Hepatocyte (in vitro differentiated cells): ENCODE measurements around the gene PLXDC1. TPM values are rescaled to one million over a fixed set of nuclear protein-coding genes. Genes with fewer than 3 reads are reported as not detected.

Source experiments
- DNase-seq: peaks from one replicate; pipeline ENCODE4 v3.0.0-alpha.2; 2016; ENCODE audit warnings: low spot score
- H2AFZ ChIP-seq: fragments of 200-600 bp; sonication (generic); 2 replicates; pipeline ENCODE4 v1.6.0; 2016; ENCODE audit warnings: antibody characterized with exemption, mild to moderate bottlenecking
- H3K27ac ChIP-seq: fragments of 200-600 bp; sonication (generic); 2 replicates; pipeline ENCODE4 v1.5.1; 2016; ENCODE audit warnings: mild to moderate bottlenecking
- H3K27me3 ChIP-seq: fragments of 200-600 bp; sonication (generic); 2 replicates; pipeline ENCODE4 v1.6.1; 2016
- H3K36me3 ChIP-seq: fragments of 200-600 bp; sonication (generic); replicated peaks from 2 replicates; pipeline ENCODE4 v1.5.1; 2016; ENCODE audit warnings: low read depth; ENCODE audit not compliant: insufficient read depth
- H3K4me1 ChIP-seq: fragments of 200-600 bp; sonication (generic); 2 replicates; pipeline ENCODE4 v1.5.1; 2016; ENCODE audit warnings: mild to moderate bottlenecking, moderate library complexity; ENCODE audit not compliant: insufficient read depth
- H3K4me2 ChIP-seq: fragments of 200-600 bp; sonication (generic); 2 replicates; pipeline ENCODE4 v1.6.0; 2016
- H3K4me3 ChIP-seq: fragments of 200-600 bp; sonication (generic); 2 replicates; pipeline ENCODE4 v1.5.1; 2016; ENCODE audit warnings: mild to moderate bottlenecking
- H3K79me2 ChIP-seq: fragments of 200-600 bp; sonication (generic); 2 replicates; pipeline ENCODE4 v1.6.0; 2017; ENCODE audit warnings: mild to moderate bottlenecking
- H3K9me2 ChIP-seq: fragments of 200-600 bp; sonication (generic); replicated peaks from 2 replicates; pipeline ENCODE4 v1.6.0; 2017; ENCODE audit warnings: mild to moderate bottlenecking; ENCODE audit not compliant: insufficient read depth
- H3K9me3 ChIP-seq: fragments of 200-600 bp; sonication (generic); 2 replicates; pipeline ENCODE4 v1.5.1; 2016; ENCODE audit warnings: low read depth, mild to moderate bottlenecking
- H4K20me1 ChIP-seq: fragments of 200-600 bp; sonication (generic); 2 replicates; pipeline ENCODE4 v1.6.0; 2016; ENCODE audit warnings: mild to moderate bottlenecking; ENCODE audit not compliant: insufficient read depth, poor library complexity, severe bottlenecking
- EZH2 ChIP-seq: fragments of 200-600 bp; sonication (generic); IDR thresholded peaks from 2 replicates; pipeline ENCODE4 v1.6.1; 2016; ENCODE audit warnings: antibody characterized with exemption, mild to moderate bottlenecking, borderline replicate concordance
- EZH2phosphoT487 ChIP-seq: fragments of 200-600 bp; sonication (generic); IDR thresholded peaks from one replicate; pipeline ENCODE4 v1.6.1; 2018; ENCODE audit warnings: antibody characterized with exemption, mild to moderate bottlenecking, low read depth, moderate library complexity; ENCODE audit not compliant: unreplicated experiment, severe bottlenecking
- WGBS: methylation state at CpG from one replicate; pipeline ENCODE4 v1.1.6; 2016; ENCODE audit warnings: low lambda C conversion rate; ENCODE audit errors: missing lambda C conversion rate; 5-methylcytosine and 5-hydroxymethylcytosine counted together
- polyA plus RNA-seq: library from polyadenylated mRNA; unstranded; fragments of >200 nt; fragmentation: Nextera tagmentation; extraction: Ambion mirVana; gene quantifications from 2 replicates; pipeline ENCODE4 v1.2.1, GENCODE V29; 2016
- total RNA-seq: library from RNA; depleted of rRNA; stranded (reverse); fragments of >200 nt; gene quantifications from 2 replicates; pipeline ENCODE4 v1.2.3, GENCODE V29; 2014
- TF ChIP-seq, protein P1 (sequence below): fragments of 200-600 bp; sonication (generic); IDR thresholded peaks from 2 replicates; pipeline ENCODE4 v1.5.1; 2016; ENCODE audit warnings: antibody characterized with exemption, mild to moderate bottlenecking; ENCODE audit not compliant: poor library complexity

Gene PLXDC1
- total and polyA plus RNA-seq, 2 experiments from 2014 or later, result 3.9 to 4.1 TPM

DNA sequence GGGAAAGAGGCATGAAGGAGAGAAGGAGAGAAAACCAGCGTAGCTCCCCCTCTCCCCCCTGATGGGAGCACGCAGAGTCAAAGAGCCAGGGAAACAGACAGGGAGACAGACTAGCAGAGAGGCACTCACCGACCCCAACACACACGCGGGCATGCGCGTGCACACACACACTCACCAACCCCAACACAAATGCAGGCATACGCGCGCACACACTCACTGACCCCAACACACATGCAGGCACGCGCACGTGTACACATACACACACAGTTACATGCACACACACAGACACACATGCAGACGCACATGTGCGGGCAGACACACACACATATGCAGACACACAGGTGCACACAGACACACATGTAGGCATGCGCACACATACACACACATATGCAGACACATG, 41.5 kb upstream of the PLXDC1 start:
- Histone ChIP-seq H3K4me1 (peaks cover 6% of the 10 kb centered on the region), H3K27me3 (no peaks in the 10 kb centered on the region), H3K9me3 (no peaks in the 10 kb centered on the region), H3K27ac (no peak overlapping the region), H2AFZ (no peak overlapping the region), H4K20me1 (no peaks in the 10 kb centered on the region), H3K9me2 (no peaks in the 10 kb centered on the region), H3K4me3 (no peak overlapping the region), H3K36me3 (no peaks in the 10 kb centered on the region), H3K4me2 (no peak overlapping the region), H3K79me2 (peaks cover 7% of the 10 kb centered on the region)
- no peak for DNase-seq
- WGBS, result 97% methylated on average over 16 of the region's 16 CpGs
- TF ChIP-seq, protein P1, sequence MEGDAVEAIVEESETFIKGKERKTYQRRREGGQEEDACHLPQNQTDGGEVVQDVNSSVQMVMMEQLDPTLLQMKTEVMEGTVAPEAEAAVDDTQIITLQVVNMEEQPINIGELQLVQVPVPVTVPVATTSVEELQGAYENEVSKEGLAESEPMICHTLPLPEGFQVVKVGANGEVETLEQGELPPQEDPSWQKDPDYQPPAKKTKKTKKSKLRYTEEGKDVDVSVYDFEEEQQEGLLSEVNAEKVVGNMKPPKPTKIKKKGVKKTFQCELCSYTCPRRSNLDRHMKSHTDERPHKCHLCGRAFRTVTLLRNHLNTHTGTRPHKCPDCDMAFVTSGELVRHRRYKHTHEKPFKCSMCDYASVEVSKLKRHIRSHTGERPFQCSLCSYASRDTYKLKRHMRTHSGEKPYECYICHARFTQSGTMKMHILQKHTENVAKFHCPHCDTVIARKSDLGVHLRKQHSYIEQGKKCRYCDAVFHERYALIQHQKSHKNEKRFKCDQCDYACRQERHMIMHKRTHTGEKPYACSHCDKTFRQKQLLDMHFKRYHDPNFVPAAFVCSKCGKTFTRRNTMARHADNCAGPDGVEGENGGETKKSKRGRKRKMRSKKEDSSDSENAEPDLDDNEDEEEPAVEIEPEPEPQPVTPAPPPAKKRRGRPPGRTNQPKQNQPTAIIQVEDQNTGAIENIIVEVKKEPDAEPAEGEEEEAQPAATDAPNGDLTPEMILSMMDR, result no peak
- no peak for TF ChIP-seq EZH2phosphoT487
- TF ChIP-seq EZH2, result no peak

DNA sequence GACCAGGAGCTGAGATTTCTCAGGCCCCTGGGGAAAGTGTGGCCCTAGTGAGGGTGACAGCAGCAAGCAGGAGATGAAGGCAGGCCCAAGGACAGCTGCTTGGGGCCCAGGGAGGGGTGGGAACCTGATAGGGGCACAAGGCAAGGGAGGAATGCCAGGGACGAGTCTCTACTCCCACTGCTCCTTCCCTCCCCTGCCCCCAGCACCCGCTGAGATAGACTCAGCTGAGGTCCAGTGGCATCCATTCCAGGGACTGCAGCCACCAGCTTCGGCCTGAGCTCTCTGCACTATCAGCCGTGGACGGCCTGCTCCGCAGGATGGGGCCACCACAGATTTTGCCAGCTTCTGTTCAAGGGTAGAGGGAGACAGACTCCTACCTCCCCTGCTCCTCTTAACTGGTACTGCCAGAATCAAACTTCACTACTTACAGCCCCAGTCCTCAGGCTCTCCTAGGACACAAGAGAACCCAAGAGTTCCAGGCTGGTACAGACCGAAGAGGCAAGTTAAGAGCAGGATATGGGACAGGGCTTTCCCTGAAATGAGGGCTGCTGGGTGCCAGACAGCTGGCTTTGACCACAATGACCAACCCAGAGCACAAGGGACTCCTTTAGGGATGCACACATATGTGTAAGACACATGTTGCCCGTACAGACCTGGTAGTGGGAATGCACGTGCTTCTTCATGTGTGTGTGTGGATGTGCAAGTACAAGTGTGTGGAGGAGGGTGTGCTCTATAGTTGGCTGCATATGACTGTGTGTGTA, 40.5 kb upstream of the PLXDC1 start:
- Histone ChIP-seq H2AFZ (no peak overlapping the region), H3K9me3 (no peaks in the 10 kb centered on the region), H3K79me2 (peaks cover 7% of the 10 kb centered on the region), H3K4me3 (no peak overlapping the region), H4K20me1 (no peaks in the 10 kb centered on the region), H3K4me2 (no peak overlapping the region), H3K27me3 (no peaks in the 10 kb centered on the region), H3K36me3 (no peaks in the 10 kb centered on the region), H3K27ac (no peak overlapping the region), H3K4me1 (peaks cover 6% of the 10 kb centered on the region), H3K9me2 (no peaks in the 10 kb centered on the region)
- no peak for DNase-seq
- TF ChIP-seq, protein P1, result no peak
- TF ChIP-seq EZH2 (no peak), EZH2phosphoT487 (no peak)
- 91% methylated on average over 9 of the region's 9 CpGs for WGBS

DNA sequence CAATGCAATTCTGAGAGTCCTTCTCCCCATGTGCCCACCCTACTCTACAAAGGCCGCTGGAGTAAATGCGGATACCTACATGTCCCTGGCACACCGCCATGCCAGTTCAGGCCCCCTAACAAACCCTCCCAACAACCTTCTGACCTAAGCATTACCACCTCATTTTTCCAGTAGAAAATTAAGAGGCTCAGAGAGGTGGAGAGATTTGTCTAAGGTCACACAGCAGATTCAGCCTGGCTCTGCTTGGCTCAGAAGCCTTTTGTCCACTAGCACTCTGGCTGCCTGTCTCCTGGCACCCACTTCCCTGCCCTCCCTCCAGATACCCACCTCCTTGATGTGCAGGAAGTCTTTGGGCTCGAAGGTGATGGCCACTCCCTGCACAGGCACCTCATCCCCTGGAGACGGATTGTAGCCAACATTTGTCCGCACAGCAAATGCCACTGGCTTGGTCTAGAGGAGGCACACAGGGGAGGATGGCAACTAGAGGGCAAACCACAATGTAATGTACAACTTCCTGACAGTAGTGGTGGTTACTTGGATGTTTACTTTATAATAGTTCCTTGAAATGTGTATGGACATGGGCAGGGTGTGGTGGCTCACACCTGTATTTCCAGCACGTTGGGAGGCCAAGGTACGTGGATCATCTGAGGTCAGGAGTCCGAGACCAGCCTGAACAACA, 35.9 kb upstream of the PLXDC1 start:
- Histone ChIP-seq H3K4me1 (no peaks in the 10 kb centered on the region), H3K4me3 (no peak overlapping the region), H3K79me2 (no peaks in the 10 kb centered on the region), H3K9me2 (no peaks in the 10 kb centered on the region), H4K20me1 (no peaks in the 10 kb centered on the region), H3K27me3 (no peaks in the 10 kb centered on the region), H3K27ac (no peak overlapping the region), H3K4me2 (no peak overlapping the region), H3K9me3 (no peaks in the 10 kb centered on the region), H2AFZ (no peak overlapping the region), H3K36me3 (no peaks in the 10 kb centered on the region)
- TF ChIP-seq EZH2phosphoT487 (no peak), EZH2 (no peak)
- TF ChIP-seq, protein P1, result no peak
- 94% methylated on average over 9 of the region's 9 CpGs for WGBS
- DNase-seq, result no peak
